PFSK-1 (cell line): ENCODE measurements around the gene ATG7.

Experiments
- FOXP2 ChIP-seq: optimal IDR thresholded peaks from 2 replicates; pipeline ENCODE3; 2011; ENCODE audit warnings: borderline replicate concordance, control low read depth, inconsistent platforms; ENCODE audit not compliant: insufficient read depth; ENCODE audit errors: extremely low read length, extremely low read depth
- POLR2AphosphoS5 ChIP-seq: IDR thresholded peaks from 2 replicates; pipeline ENCODE4 v1.6.1; 2012; ENCODE audit warnings: low read depth, mild to moderate bottlenecking, control low read depth, low read length, moderate library complexity
- SIN3A ChIP-seq: IDR thresholded peaks from 2 replicates; pipeline ENCODE4 v1.6.1; 2012; ENCODE audit warnings: mild to moderate bottlenecking, low read length, moderate library complexity, borderline replicate concordance; ENCODE audit not compliant: insufficient read depth
- TAF1 ChIP-seq: IDR thresholded peaks from 2 replicates; pipeline ENCODE4 v1.6.1; 2012; ENCODE audit warnings: low read length, control low read depth, borderline replicate concordance; ENCODE audit not compliant: insufficient read depth
- TF ChIP-seq, protein P1 (sequence below), 2 experiments: IDR thresholded peaks; 2 replicates each; pipeline versions ENCODE4 v1.6.1 to v1.8.0; 2011 to 2012; ENCODE audit warnings: low read depth in 2 of 2, low read length in 2 of 2, control low read depth in 1 of 2, inconsistent platforms in 1 of 2, mild to moderate bottlenecking in 1 of 2, moderate library complexity in 1 of 2; ENCODE audit not compliant: insufficient read depth in 1 of 2

- TF ChIP-seq POLR2AphosphoS5 (no peak), SIN3A (no peak), TAF1 (no peak), FOXP2 (no peak)
- TF ChIP-seq, protein P1, sequence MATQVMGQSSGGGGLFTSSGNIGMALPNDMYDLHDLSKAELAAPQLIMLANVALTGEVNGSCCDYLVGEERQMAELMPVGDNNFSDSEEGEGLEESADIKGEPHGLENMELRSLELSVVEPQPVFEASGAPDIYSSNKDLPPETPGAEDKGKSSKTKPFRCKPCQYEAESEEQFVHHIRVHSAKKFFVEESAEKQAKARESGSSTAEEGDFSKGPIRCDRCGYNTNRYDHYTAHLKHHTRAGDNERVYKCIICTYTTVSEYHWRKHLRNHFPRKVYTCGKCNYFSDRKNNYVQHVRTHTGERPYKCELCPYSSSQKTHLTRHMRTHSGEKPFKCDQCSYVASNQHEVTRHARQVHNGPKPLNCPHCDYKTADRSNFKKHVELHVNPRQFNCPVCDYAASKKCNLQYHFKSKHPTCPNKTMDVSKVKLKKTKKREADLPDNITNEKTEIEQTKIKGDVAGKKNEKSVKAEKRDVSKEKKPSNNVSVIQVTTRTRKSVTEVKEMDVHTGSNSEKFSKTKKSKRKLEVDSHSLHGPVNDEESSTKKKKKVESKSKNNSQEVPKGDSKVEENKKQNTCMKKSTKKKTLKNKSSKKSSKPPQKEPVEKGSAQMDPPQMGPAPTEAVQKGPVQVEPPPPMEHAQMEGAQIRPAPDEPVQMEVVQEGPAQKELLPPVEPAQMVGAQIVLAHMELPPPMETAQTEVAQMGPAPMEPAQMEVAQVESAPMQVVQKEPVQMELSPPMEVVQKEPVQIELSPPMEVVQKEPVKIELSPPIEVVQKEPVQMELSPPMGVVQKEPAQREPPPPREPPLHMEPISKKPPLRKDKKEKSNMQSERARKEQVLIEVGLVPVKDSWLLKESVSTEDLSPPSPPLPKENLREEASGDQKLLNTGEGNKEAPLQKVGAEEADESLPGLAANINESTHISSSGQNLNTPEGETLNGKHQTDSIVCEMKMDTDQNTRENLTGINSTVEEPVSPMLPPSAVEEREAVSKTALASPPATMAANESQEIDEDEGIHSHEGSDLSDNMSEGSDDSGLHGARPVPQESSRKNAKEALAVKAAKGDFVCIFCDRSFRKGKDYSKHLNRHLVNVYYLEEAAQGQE (IDR thresholded peaks at IDR 0.05; ENCODE audit: insufficient read depth in 1 of 2, low read depth in 2 of 2, low read length in 2 of 2), result no peak
Observed at GRCh38 chr3:11245827-11246662, 26.2 kb upstream of the ATG7 start.
